ENCODE measurements around the gene PRM3. TPM values are rescaled to one million over a fixed set of nuclear protein-coding genes. Genes with fewer than 3 reads are reported as not detected.

The PRM3 gene
- total and polyA plus RNA-seq, 12 donors, result not detected

DNA sequence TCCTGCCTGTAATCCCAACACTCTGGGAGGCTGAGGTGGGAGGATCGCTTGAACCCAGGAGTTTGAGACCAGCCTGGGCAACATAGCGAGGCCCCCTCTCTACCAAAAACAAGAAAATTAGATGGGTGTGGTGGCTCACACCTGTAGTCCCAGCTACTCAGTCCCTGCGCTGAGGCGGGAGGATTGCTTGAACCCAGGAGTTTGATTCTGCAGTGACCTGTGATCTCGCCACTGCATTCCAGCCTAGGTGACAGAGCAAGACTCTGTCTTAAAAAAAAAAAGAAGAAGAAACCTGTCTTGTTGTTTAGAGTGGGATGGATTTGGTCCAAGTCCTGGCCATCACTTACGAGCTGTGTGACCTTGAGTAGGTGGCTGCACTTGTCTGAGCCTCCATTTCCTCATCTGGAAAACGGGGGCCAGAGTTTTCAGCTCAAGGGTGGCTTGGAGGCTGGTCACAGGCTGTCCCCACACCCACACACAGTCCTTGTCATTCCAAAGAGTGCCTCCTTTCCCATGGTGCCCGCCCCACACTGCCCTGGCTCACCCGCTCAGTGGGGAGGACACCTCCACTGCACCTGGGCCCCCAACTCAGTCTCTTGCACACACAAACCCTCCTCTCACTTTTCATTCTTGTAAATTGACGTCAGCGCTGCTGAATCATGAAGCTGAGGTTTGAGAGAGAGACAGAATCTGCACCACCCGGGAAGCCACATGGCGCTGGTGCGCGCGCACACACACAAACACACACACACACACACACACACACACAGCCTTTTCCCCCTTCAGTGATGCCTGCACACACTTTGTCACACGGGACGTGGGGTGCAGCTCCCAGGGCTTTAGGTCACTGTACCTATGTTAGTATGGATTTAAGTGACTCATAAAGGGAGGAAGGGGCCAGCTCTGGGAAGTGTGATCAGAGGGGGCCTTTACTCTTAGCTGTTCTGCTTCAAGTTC, 21.6 kb downstream of the PRM3 start:
- TF ChIP-seq POLR2A (IDR thresholded peaks at IDR 0.05), result no peak
- TF ChIP-seq, protein P1, sequence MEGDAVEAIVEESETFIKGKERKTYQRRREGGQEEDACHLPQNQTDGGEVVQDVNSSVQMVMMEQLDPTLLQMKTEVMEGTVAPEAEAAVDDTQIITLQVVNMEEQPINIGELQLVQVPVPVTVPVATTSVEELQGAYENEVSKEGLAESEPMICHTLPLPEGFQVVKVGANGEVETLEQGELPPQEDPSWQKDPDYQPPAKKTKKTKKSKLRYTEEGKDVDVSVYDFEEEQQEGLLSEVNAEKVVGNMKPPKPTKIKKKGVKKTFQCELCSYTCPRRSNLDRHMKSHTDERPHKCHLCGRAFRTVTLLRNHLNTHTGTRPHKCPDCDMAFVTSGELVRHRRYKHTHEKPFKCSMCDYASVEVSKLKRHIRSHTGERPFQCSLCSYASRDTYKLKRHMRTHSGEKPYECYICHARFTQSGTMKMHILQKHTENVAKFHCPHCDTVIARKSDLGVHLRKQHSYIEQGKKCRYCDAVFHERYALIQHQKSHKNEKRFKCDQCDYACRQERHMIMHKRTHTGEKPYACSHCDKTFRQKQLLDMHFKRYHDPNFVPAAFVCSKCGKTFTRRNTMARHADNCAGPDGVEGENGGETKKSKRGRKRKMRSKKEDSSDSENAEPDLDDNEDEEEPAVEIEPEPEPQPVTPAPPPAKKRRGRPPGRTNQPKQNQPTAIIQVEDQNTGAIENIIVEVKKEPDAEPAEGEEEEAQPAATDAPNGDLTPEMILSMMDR (IDR thresholded peaks at IDR 0.05), result no peak
- 79 to 85% (median 82%) methylated on average over 16 to 18 of the region's 18 CpGs for WGBS, 4 donors
- intact Hi-C loops (cut with DNase I), result loop anchor here (10.0 kb wide), 2 partner anchors 103 to 117 kb away; no protein-coding TSS in a partner anchor
- Histone ChIP-seq H3K27me3 (no peaks in the 10 kb centered on the region), H3K4me1 (replicated peaks in 1 of 2) (peaks cover 0 to 12% of the 10 kb centered on the region in 2 donors), H3K9me3 (replicated peaks in 1 of 3) (no peaks in the 10 kb centered on the region), H3K27ac (no peak overlapping the region), H3K4me3 (no peak overlapping the region), H3K36me3 (replicated peaks in 1 of 2) (no peaks in the 10 kb centered on the region)
- no peak for DNase-seq

DNA sequence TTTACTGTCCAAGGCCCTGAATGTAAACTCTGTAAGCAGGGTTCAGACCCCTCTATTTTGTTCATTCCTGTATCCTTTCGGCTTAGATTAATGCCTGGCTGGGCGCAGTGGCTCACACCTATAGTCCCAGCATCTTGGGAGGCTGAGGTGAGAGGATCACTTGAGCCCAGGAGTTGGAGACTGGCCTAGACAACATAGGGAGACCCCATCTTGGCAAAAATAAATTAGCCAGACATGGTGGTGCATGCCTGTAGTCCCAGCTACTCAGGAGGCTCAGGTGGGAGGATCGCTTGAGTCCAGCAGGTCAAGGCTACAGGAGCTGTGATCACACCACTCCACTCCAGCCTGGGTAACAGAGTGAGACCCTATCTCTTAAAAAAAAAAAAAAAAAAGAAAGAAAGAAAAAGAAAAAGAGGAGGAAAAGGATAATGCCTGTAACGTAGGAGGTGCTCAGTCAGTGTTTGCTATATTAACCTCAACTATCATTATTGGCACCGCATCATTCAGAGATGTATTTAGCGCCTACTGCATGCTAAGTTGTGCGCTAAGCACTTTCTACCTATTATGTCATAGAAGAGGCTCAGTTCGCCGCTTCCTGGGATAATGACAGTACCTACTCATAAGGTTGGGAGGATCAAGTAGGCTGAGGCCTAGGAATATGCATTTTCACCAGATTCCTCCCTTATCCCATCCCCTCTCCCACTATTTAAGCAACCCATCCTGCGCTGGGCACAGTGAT, 22.5 kb downstream of the PRM3 start:
- Histone ChIP-seq H3K4me1 (replicated peaks in 1 of 2) (peaks cover 0 to 12% of the 10 kb centered on the region in 2 donors), H3K9me3 (replicated peaks in 1 of 3) (no peaks in the 10 kb centered on the region), H3K27me3 (no peaks in the 10 kb centered on the region), H3K27ac (no peak overlapping the region), H3K36me3 (replicated peaks in 1 of 2) (no peaks in the 10 kb centered on the region), H3K4me3 (no peak overlapping the region)
- no peak for DNase-seq
- intact Hi-C loops (cut with DNase I), result loop anchor here (10.0 kb wide), 2 partner anchors 104 to 116 kb away; no protein-coding TSS in a partner anchor
- TF ChIP-seq POLR2A (IDR thresholded peaks at IDR 0.05), result no peak
- WGBS, 4 donors, result 94 to 97% (median 96%) methylated on average over 10 of the region's 10 CpGs

DNA sequence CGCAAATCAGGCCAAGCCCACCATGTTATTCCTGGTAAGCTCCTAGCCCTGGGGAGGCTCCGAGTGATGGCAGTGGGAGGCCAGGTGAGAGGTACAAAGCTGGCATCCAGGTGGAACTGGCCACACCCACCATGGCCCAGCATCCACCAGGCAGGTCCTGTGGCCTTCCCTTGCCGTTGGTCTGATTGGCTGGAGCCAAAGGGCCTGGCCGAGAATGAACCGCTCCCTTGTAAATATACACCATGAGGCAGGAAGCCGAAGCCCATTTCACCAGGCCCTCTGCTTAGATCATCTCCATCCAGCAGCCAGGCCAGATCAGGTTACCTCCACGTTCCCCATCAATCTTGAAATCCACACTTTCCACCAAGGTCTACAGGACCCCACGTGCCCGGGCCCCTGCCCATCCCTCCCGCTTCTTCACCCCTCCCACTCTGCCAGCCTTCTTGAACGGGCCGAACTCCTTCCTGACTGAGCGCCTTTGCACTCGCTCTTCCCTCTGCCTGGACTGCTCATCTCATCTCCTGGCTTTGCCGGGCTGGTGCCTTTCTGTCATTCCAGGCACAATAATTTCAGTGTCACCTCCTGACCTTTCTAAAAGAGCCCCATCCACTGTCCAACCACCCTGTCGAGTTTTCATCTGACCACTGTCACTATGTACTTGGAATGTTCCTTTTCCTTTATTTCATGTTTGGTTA, 23.2 kb downstream of the PRM3 start:
- H3K27me3 ChIP-seq, result no peaks in the 10 kb centered on the region
- peaks cover 0 to 8% of the 10 kb centered on the region in 2 donors for H3K4me1 ChIP-seq (replicated peaks in 1 of 2)
- intact Hi-C loops (cut with DNase I), result loop anchor here (10.0 kb wide), 2 partner anchors 105 to 115 kb away; no protein-coding TSS in a partner anchor
- H3K4me3 ChIP-seq, result no peak overlapping the region
- H3K36me3 ChIP-seq (replicated peaks in 1 of 2), result no peaks in the 10 kb centered on the region
- no peak overlapping the region for H3K27ac ChIP-seq
- no peak for DNase-seq
- H3K9me3 ChIP-seq (replicated peaks in 1 of 3), result no peaks in the 10 kb centered on the region
- TF ChIP-seq POLR2A (IDR thresholded peaks at IDR 0.05), result no peak
- TF ChIP-seq, protein P1 (IDR thresholded peaks at IDR 0.05), result no peak
- WGBS, 4 donors, result 63 to 83% (median 77%) methylated on average over 10 to 16 of the region's 16 CpGs

DNA sequence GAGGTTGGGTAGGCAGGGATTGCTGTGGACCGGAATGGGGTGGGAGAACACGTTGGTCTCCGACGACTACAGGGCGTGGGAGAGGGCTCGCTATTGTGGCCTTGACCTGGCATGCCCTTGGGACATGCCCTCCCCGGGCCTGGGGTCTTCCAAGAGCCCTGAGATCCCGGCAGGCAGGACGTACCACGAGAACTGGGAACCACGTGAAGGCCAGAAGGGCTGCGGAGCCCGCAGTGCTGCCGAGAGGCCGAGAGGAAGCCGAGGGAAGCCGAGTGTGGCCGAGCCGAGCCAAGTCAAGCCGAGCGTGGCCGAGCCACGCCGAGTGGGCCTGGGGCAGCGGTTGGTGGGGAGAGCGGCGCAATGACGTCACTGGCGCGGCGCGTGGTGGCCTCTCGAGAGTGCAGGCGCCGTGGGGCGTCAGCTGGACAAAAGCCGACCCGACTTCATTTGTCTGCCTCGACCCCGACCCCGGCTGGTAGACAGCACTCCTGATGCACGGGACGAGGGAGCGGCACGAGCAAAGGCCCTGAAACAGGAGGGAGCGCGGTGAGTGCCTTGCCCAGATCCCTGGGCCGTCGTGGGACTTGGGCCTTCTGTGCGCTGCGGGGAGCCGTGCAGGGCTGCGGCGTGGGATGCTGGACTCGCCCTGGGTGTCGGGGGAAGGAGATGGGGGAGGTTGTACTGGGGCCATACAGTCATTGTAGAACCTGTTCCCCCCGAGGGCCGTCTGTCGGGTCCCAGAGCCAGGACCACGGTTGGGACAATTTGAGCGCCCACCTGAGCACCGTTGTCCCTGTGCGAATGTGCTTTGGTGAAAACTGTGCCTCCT, 24.0 kb downstream of the PRM3 start:
- H3K9me3 ChIP-seq (replicated peaks in 1 of 3), result no peaks in the 10 kb centered on the region
- 90 to 94% (median 92%) methylated on average over 40 to 63 of the region's 63 CpGs for WGBS, 4 donors
- intact Hi-C loops (cut with DNase I), result loop anchor here (10.0 kb wide), 4 partner anchors 45 to 115 kb away; no protein-coding TSS in a partner anchor
- H3K4me3 ChIP-seq, result no peak overlapping the region
- DNase-seq, result no peak
- TF ChIP-seq, protein P1 (IDR thresholded peaks at IDR 0.05), result no peak
- no peak for TF ChIP-seq POLR2A (IDR thresholded peaks at IDR 0.05)
- peaks cover 0 to under 1% of the 10 kb centered on the region in 2 donors for H3K4me1 ChIP-seq (replicated peaks in 1 of 2)
- no peaks in the 10 kb centered on the region for H3K27me3 ChIP-seq
- H3K27ac ChIP-seq, result no peak overlapping the region
- no peaks in the 10 kb centered on the region for H3K36me3 ChIP-seq (replicated peaks in 1 of 2)

Data from adrenal gland (tissue), 12 donors.